ENCODE measurements around the gene ZNF175. TPM values are rescaled to one million over a fixed set of nuclear protein-coding genes. Genes with fewer than 3 reads are reported as not detected.

The ZNF175 gene
- total and polyA plus RNA-seq, 9 of the 15 experiments (the other 6 are each of a cell fraction or from before 2014, with no cell fraction given): 3.7 to 37.9 (median 14.0) TPM

DNA sequence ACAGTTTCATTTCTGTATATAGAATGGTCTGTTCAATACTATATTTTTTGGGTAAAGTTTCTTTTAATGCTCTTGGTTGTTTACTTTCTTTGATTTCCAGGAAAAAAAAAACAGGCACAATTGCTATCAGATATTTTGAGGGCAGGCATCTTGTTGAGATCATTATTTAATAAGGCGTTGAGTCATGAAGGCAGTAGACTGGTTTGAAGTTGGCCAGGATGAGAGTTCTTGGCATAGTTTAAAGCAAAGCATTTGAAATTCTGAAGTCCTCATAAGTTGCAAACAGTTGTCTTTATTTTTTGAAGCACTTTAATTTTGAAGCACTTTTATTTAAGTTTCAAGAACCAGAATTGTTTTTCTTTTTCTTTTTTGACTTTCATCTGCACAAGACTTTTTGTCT is 2.6 kb upstream of the ZNF175 start:
- H3K9me1 ChIP-seq (ENCODE audit: control insufficient read depth, insufficient read depth, low read length): no peaks in the 10 kb centered on the region
- H3K27me3 ChIP-seq (ENCODE audit: control insufficient read depth in 2 of 2, insufficient read depth in 2 of 2, low read length in 2 of 2): no peaks in the 10 kb centered on the region
- FAIRE-seq (no peak), DNase-seq (ENCODE audit: extremely low read depth in 1 of 4, low spot score in 3 of 4) (no peak), ATAC-seq (no peak)
- H3K79me2 ChIP-seq (ENCODE audit: control insufficient read depth, insufficient read depth, low read length): peaks cover 25% of the 10 kb centered on the region
- ChIA-PET POLR2A (interaction anchor here (0.7 kb wide), 1 partner anchor 22 kb away, joined by 3 read pairs; no protein-coding TSS in a partner anchor), CTCF (ENCODE audit: low intra/inter-chr PET ratio) (interaction anchor here (0.7 kb wide), 1 partner anchor 96 kb away, joined by 4 read pairs; no protein-coding TSS in a partner anchor)
- peak overlapping the region; percentile 79; the same call in 1 of the 2 replicates for H2AFZ ChIP-seq (ENCODE audit: low read depth, low read length)
- peaks cover 10% of the 10 kb centered on the region; the same call in 2 of the 3 replicates for H3K36me3 ChIP-seq (ENCODE audit: control insufficient read depth, insufficient read depth, low read length)
- no TSS peak for BruUV-seq (replicated peaks)
- 6% methylated on average over 1 of the region's 1 CpG for WGBS (ENCODE audit: insufficient coverage, low coverage, missing lambda C conversion rate)
- H3K9me3 ChIP-seq (replicated peaks; ENCODE audit: control insufficient read depth, insufficient read depth, low read depth, low read length): no peaks in the 10 kb centered on the region
- H3K4me1 ChIP-seq (replicated peaks in 1 of 2; ENCODE audit: control insufficient read depth in 2 of 2, insufficient read depth in 2 of 2, low read length in 2 of 2): peaks cover 19 to 66% of the 10 kb centered on the region in 2 experiments
- H3K4me3 ChIP-seq: no peak overlapping the region
- intact Hi-C loops (cut with micrococcal nuclease): loop anchor here (5.0 kb wide), 1 partner anchor 96 kb away; no protein-coding TSS in a partner anchor
- H4K20me1 ChIP-seq (replicated peaks; ENCODE audit: control insufficient read depth, insufficient read depth, low read length): no peaks in the 10 kb centered on the region
- peak overlapping the region; percentile 59; the same call in 2 of the 3 replicates for H3K27ac ChIP-seq (ENCODE audit: extremely low read depth, low read depth, low read length)
- TF ChIP-seq ZNF217 (CRISPR knock-in tag; IDR thresholded peaks at IDR 0.05) (no peak), FOXA3 (CRISPR knock-in tag; conservative IDR thresholded peaks at IDR 0.05 in 1 of 2, IDR thresholded peaks at IDR 0.05 in 1 of 2) (peak in 1 of 2 experiments; percentile 44; a peak in 1 of 4 replicates), HDAC1 (IDR thresholded peaks at IDR 0.05) (no peak), ZNF384 (IDR thresholded peaks at IDR 0.05; ENCODE audit: low read depth, low read length) (peak; percentile 36; the same call in 1 of the 2 replicates), SMC3 (conservative IDR thresholded peaks at IDR 0.05; ENCODE audit: insufficient read depth, low read depth, low read length) (no peak), JUND (IDR thresholded peaks at IDR 0.05; ENCODE audit: borderline replicate concordance, low read depth, low read length) (no peak), JUND (tag; IDR thresholded peaks at IDR 0.05; ENCODE audit: borderline replicate concordance, low read depth, low read length) (0 out of 3 replicates have a peak, but pooled peaks have one; percentile 24), OTX1 (CRISPR knock-in tag; IDR thresholded peaks at IDR 0.05) (no peak), HDAC6 (IDR thresholded peaks at IDR 0.05; ENCODE audit: low read depth, low read length) (no peak), RBM17 (IDR thresholded peaks at IDR 0.05; ENCODE audit: borderline replicate concordance, low read depth, low read length) (no peak), FOSL1 (tag; conservative IDR thresholded peaks at IDR 0.05) (peak; percentile 48; the same call in 1 of the 2 replicates)
- TF ChIP-seq, protein P1, sequence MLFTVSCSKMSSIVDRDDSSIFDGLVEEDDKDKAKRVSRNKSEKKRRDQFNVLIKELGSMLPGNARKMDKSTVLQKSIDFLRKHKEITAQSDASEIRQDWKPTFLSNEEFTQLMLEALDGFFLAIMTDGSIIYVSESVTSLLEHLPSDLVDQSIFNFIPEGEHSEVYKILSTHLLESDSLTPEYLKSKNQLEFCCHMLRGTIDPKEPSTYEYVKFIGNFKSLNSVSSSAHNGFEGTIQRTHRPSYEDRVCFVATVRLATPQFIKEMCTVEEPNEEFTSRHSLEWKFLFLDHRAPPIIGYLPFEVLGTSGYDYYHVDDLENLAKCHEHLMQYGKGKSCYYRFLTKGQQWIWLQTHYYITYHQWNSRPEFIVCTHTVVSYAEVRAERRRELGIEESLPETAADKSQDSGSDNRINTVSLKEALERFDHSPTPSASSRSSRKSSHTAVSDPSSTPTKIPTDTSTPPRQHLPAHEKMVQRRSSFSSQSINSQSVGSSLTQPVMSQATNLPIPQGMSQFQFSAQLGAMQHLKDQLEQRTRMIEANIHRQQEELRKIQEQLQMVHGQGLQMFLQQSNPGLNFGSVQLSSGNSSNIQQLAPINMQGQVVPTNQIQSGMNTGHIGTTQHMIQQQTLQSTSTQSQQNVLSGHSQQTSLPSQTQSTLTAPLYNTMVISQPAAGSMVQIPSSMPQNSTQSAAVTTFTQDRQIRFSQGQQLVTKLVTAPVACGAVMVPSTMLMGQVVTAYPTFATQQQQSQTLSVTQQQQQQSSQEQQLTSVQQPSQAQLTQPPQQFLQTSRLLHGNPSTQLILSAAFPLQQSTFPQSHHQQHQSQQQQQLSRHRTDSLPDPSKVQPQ (CRISPR knock-in tag; IDR thresholded peaks at IDR 0.05; ENCODE audit: borderline replicate concordance): no peak
- peak overlapping the region in 1 of 2 experiments; percentile 38; a peak in 1 of 4 replicates for H3K9ac ChIP-seq (ENCODE audit: insufficient read depth in 1 of 2, low read depth in 2 of 2, low read length in 2 of 2)
- in situ Hi-C loops (cut with MboI): loop anchor here (10.0 kb wide), 1 partner anchor 94 kb away; the partner anchor contains the start of gene CEACAM18
- no peak overlapping the region for H3K4me2 ChIP-seq (ENCODE audit: insufficient read depth, low read length)

All from K562 (cell line).